Neuronal stem cell (in vitro differentiated cells): ENCODE results near the gene KRT7.
A peak's percentile ranks its signal among the peaks of the same experiment; 100 is the strongest.

Experiments used
- DNase-seq: peaks from one replicate; pipeline ENCODE4 v3.0.0-alpha.2; 2013; ENCODE audit warnings: low spot score
- H2AFZ ChIP-seq: one replicate; pipeline ENCODE4 v1.6.1; 2013; ENCODE audit warnings: mild to moderate bottlenecking, low read length, inconsistent platforms
- H2AK5ac ChIP-seq: 2 replicates; pipeline ENCODE4 v1.6.1; 2013; ENCODE audit warnings: low read depth, mild to moderate bottlenecking, inconsistent platforms, low read length, moderate library complexity, mixed read lengths
- H2BK120ac ChIP-seq: 2 replicates; pipeline ENCODE4 v1.6.1; 2013; ENCODE audit warnings: low read depth, mild to moderate bottlenecking, inconsistent platforms, low read length, moderate library complexity, mixed read lengths
- H2BK12ac ChIP-seq: one replicate; pipeline ENCODE4 v1.6.1; 2013; ENCODE audit warnings: low read length, inconsistent platforms
- H2BK15ac ChIP-seq: 2 replicates; pipeline ENCODE4 v1.6.1; 2013; ENCODE audit warnings: mild to moderate bottlenecking, low read length, inconsistent platforms, mixed read lengths
- H2BK5ac ChIP-seq: one replicate; pipeline ENCODE4 v1.6.1; 2013; ENCODE audit warnings: inconsistent platforms, mild to moderate bottlenecking, low read length, moderate library complexity
- H3K14ac ChIP-seq: one replicate; pipeline ENCODE4 v1.6.1; 2013; ENCODE audit warnings: low read length, inconsistent platforms
- H3K18ac ChIP-seq: 2 replicates; pipeline ENCODE4 v1.6.1; 2013; ENCODE audit warnings: low read length, inconsistent platforms
- H3K23ac ChIP-seq: 2 replicates; pipeline ENCODE4 v1.6.1; 2013; ENCODE audit warnings: low read depth, mild to moderate bottlenecking, mixed read lengths, low read length, inconsistent platforms; ENCODE audit not compliant: poor library complexity
- H3K27ac ChIP-seq: replicated peaks from 3 replicates; pipeline ENCODE4 v1.5.1; 2013; ENCODE audit warnings: low read length, inconsistent platforms
- H3K27me3 ChIP-seq, 3 experiments: 2 replicates each; pipeline ENCODE4 v1.6.1; 2013; ENCODE audit warnings: low read length in 3 of 3, mild to moderate bottlenecking in 2 of 3, inconsistent platforms in 1 of 3, low read depth in 1 of 3, mixed read lengths in 1 of 3, moderate library complexity in 1 of 3; ENCODE audit not compliant: control insufficient read depth in 3 of 3, insufficient read depth in 3 of 3
- H3K36me3 ChIP-seq, 2 donors: replicated peaks in 1 of 2; 2 replicates each; pipeline ENCODE4 v1.6.1; 2013; ENCODE audit warnings: low read length in 2 of 2; ENCODE audit not compliant: control insufficient read depth in 2 of 2, insufficient read depth in 2 of 2
- H3K4ac ChIP-seq: 2 replicates; pipeline ENCODE4 v1.6.1; 2013; ENCODE audit warnings: inconsistent platforms, mild to moderate bottlenecking, low read length, moderate library complexity
- H3K4me1 ChIP-seq, 2 donors: 1 replicate in 1 of 2; 2 replicates in 1 of 2; pipeline ENCODE4 v1.6.1; 2013; ENCODE audit warnings: low read length in 2 of 2, low read depth in 1 of 2; ENCODE audit not compliant: control insufficient read depth in 2 of 2, insufficient read depth in 1 of 2
- H3K4me2 ChIP-seq: one replicate; pipeline ENCODE4 v1.6.1; 2013; ENCODE audit warnings: mild to moderate bottlenecking, low read length, inconsistent platforms; ENCODE audit not compliant: insufficient read depth, poor library complexity, severe bottlenecking
- H3K4me3 ChIP-seq, 2 donors: 2 replicates each; pipeline ENCODE4 v1.5.1; 2013; ENCODE audit warnings: low read length in 2 of 2, mild to moderate bottlenecking in 2 of 2, inconsistent platforms in 1 of 2, moderate library complexity in 1 of 2
- H3K79me1 ChIP-seq: one replicate; pipeline ENCODE4 v1.6.1; 2013; ENCODE audit warnings: low read depth, mild to moderate bottlenecking, inconsistent platforms, low read length, moderate library complexity
- H3K9ac ChIP-seq: one replicate; pipeline ENCODE4 v1.6.1; 2013; ENCODE audit warnings: mild to moderate bottlenecking, low read depth, low read length, inconsistent platforms; ENCODE audit not compliant: poor library complexity
- H3K9me3 ChIP-seq, 2 donors: replicated peaks in 1 of 2; 2 replicates each; pipeline versions ENCODE3 to v1.6.1; 2013; ENCODE audit warnings: low read length in 2 of 2, mild to moderate bottlenecking in 2 of 2, inconsistent platforms in 1 of 2, low read depth in 1 of 2, mixed read lengths in 1 of 2, moderate library complexity in 1 of 2; ENCODE audit not compliant: control insufficient read depth in 2 of 2, insufficient read depth in 1 of 2
- H4K8ac ChIP-seq: one replicate; pipeline ENCODE4 v1.6.1; 2013; ENCODE audit warnings: low read depth, mild to moderate bottlenecking, inconsistent platforms, low read length, moderate library complexity
- H4K91ac ChIP-seq: one replicate; pipeline ENCODE4 v1.6.1; 2013; ENCODE audit warnings: low read length, low read depth, mild to moderate bottlenecking, inconsistent platforms; ENCODE audit not compliant: poor library complexity
- WGBS, 2 donors: extraction: QIAGEN DNeasy Blood & Tissue Kit; methylation state at CpG; one replicate each; pipeline ENCODE4 v1.1.7; 2013; ENCODE audit warnings: missing lambda C conversion rate in 2 of 2, mixed read lengths in 1 of 2; ENCODE audit not compliant: insufficient read length in 2 of 2, insufficient replicate concordance in 1 of 2; ENCODE audit errors: extremely low coverage in 2 of 2; 5-methylcytosine and 5-hydroxymethylcytosine counted together

KRT7 gene

DNA sequence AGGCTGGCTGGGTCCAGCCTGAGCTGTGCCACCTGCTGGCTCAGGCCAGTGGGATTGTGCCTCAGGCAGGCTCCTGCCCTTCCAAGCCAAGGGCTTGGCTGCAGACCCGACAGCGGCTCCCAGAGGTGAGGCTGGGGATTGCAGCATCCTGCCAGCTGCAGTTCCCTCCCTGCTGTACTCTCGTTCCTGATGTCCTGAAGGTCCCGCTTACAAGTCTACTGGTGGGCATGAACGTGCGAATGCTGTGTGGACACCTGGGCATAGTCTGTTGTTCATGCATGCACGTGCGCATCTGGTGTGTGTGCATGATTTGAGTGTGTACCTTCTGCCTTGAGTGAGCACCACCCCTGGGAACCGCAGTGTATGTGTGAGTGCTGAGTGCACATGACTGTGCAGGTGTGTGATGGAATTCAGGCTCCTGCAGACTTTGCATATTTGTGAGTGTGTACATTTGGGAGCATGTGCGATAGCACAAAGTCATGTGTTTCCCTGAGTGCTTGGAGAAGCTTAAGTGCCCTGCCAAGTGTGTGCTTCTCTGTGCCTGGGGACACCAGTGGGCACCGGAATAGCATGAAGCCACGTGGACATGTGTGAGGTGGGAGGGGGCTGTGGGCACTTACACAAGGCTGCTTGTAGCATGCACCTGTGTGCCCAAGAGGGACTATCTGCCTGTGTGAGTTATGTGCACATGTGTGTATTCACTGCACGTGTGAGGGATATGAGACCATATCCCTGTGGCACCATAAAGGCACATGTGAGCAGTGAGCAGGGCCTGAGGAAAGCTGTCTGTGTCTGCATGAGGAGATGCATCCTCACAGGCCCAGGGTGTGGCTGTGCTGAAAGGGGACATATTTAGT, 19.3 kb upstream of the KRT7 start:
- Histone ChIP-seq H3K18ac (no peak overlapping the region), H2BK15ac (peak overlapping the region; percentile 57), H4K8ac (no peak overlapping the region), H3K14ac (no peak overlapping the region), H2AK5ac (no peak overlapping the region), H3K4ac (no peak overlapping the region), H3K23ac (no peak overlapping the region), H3K36me3 (no peaks in the 10 kb centered on the region), H3K79me1 (no peaks in the 10 kb centered on the region), H3K27me3 (peaks cover 0 to 12% (median 0%) of the 10 kb centered on the region in 3 experiments), H3K9me3 (peaks cover 0 to 2% of the 10 kb centered on the region in 2 donors), H3K9ac (peak overlapping the region; percentile 75), H3K4me1 (peaks cover 0 to 3% of the 10 kb centered on the region in 2 donors), H3K27ac (no peak overlapping the region), H4K91ac (no peak overlapping the region), H2AFZ (no peak overlapping the region), H2BK5ac (no peak overlapping the region), H3K4me2 (no peak overlapping the region), H3K4me3 (no peak overlapping the region), H2BK12ac (no peak overlapping the region), H2BK120ac (peak overlapping the region; percentile 42)
- peak; percentile 76 for DNase-seq
- no CpG with 5 or more reads among the region's 13 CpGs for WGBS, 2 donors

GRCh38 chr12:52214421-52214802, 18.6 kb upstream of the KRT7 start:
- H3K4me3 ChIP-seq = no peak overlapping the region
- H3K4ac ChIP-seq = no peak overlapping the region
- H3K79me1 ChIP-seq = no peaks in the 10 kb centered on the region
- H2BK120ac ChIP-seq = peak overlapping the region; percentile 42
- no peak overlapping the region for H3K9ac ChIP-seq
- peaks cover 0 to 3% of the 10 kb centered on the region in 2 donors for H3K4me1 ChIP-seq
- no peak overlapping the region for H2BK5ac ChIP-seq
- peaks cover 0 to 6% (median 0%) of the 10 kb centered on the region in 3 experiments for H3K27me3 ChIP-seq
- peak overlapping the region; percentile 71 for H3K18ac ChIP-seq
- no peak overlapping the region for H4K91ac ChIP-seq
- H3K36me3 ChIP-seq = no peaks in the 10 kb centered on the region
- no peak overlapping the region for H2AK5ac ChIP-seq
- H3K14ac ChIP-seq = no peak overlapping the region
- H3K27ac ChIP-seq = no peak overlapping the region
- DNase-seq = no peak
- H3K23ac ChIP-seq = no peak overlapping the region
- H2BK12ac ChIP-seq = no peak overlapping the region
- H3K9me3 ChIP-seq = peaks cover 0 to 2% of the 10 kb centered on the region in 2 donors
- H3K4me2 ChIP-seq = no peak overlapping the region
- no CpG with 5 or more reads among the region's 3 CpGs for WGBS, 2 donors
- no peak overlapping the region for H2AFZ ChIP-seq
- peak overlapping the region; percentile 57 for H2BK15ac ChIP-seq
- H4K8ac ChIP-seq = no peak overlapping the region

DNA sequence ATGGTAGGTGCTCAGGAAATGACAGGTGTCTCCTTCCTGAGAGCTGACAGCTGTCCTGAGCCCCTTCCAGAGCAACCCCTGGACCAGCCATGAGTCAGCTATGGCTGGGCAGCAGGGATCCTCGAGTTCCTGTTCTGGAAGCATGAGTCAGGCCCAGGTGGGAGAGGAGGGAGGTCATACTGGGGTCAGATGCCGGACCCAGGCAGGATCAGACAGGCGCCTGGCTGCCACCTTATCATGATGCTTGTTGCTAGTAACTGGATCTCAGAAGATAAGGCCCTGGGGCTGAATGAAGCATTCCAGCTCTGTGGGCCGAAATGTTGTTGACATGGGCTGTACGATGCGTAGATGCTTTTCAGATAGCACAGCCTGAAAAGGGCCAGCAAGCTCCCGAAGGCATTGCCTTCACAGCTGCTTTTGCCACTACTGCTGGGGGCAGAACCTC, 17.4 kb upstream of the KRT7 start:
- Histone ChIP-seq H3K23ac (no peak overlapping the region), H2BK5ac (no peak overlapping the region), H2BK120ac (no peak overlapping the region), H3K27ac (no peak overlapping the region), H3K4me2 (no peak overlapping the region), H3K4ac (no peak overlapping the region), H3K27me3 (no peaks in the 10 kb centered on the region), H3K9me3 (peaks cover 0 to 2% of the 10 kb centered on the region in 2 donors), H3K18ac (no peak overlapping the region), H3K14ac (no peak overlapping the region), H3K4me1 (peaks cover 0 to 3% of the 10 kb centered on the region in 2 donors), H4K91ac (no peak overlapping the region), H3K9ac (no peak overlapping the region), H2AFZ (no peak overlapping the region), H3K79me1 (no peaks in the 10 kb centered on the region), H3K36me3 (no peaks in the 10 kb centered on the region), H4K8ac (no peak overlapping the region), H2BK12ac (no peak overlapping the region), H2BK15ac (no peak overlapping the region), H2AK5ac (no peak overlapping the region), H3K4me3 (no peak overlapping the region)
- DNase-seq = no peak
- no CpG with 5 or more reads among the region's 7 CpGs for WGBS, 2 donors

- no peak overlapping the region for H3K4ac ChIP-seq
- no peaks in the 10 kb centered on the region for H3K79me1 ChIP-seq
- H2BK5ac ChIP-seq = no peak overlapping the region
- no peak overlapping the region for H3K23ac ChIP-seq
- H3K18ac ChIP-seq = no peak overlapping the region
- no peak overlapping the region for H2BK15ac ChIP-seq
- H3K9me3 ChIP-seq = peaks cover 0 to 2% of the 10 kb centered on the region in 2 donors
- H2BK12ac ChIP-seq = no peak overlapping the region
- H4K91ac ChIP-seq = no peak overlapping the region
- no peak overlapping the region for H2AK5ac ChIP-seq
- no peak overlapping the region for H3K9ac ChIP-seq
- H3K4me1 ChIP-seq = peaks cover 0 to 3% of the 10 kb centered on the region in 2 donors
- no peak overlapping the region for H3K27ac ChIP-seq
- no peak overlapping the region for H3K4me3 ChIP-seq
- H3K27me3 ChIP-seq = no peaks in the 10 kb centered on the region
- no peak overlapping the region for H2BK120ac ChIP-seq
- H3K14ac ChIP-seq = no peak overlapping the region
- no peak overlapping the region for H4K8ac ChIP-seq
- H2AFZ ChIP-seq = no peak overlapping the region
- no peaks in the 10 kb centered on the region for H3K36me3 ChIP-seq
- no peak overlapping the region for H3K4me2 ChIP-seq
- WGBS, 2 donors = no CpG with 5 or more reads among the region's 4 CpGs
- DNase-seq = no peak
Measured at GRCh38 chr12:52216100-52216499, 16.9 kb upstream of the KRT7 start.
